ENCODE measurements around the gene FCSK. TPM values are rescaled to one million over a fixed set of nuclear protein-coding genes. Genes with fewer than 3 reads are reported as not detected.

The FCSK gene
- total and polyA plus RNA-seq, 2 of the 13 experiments (the other 11 are each of a cell fraction or from before 2014, with no cell fraction given), result 9.1 to 19.2 TPM

DNA sequence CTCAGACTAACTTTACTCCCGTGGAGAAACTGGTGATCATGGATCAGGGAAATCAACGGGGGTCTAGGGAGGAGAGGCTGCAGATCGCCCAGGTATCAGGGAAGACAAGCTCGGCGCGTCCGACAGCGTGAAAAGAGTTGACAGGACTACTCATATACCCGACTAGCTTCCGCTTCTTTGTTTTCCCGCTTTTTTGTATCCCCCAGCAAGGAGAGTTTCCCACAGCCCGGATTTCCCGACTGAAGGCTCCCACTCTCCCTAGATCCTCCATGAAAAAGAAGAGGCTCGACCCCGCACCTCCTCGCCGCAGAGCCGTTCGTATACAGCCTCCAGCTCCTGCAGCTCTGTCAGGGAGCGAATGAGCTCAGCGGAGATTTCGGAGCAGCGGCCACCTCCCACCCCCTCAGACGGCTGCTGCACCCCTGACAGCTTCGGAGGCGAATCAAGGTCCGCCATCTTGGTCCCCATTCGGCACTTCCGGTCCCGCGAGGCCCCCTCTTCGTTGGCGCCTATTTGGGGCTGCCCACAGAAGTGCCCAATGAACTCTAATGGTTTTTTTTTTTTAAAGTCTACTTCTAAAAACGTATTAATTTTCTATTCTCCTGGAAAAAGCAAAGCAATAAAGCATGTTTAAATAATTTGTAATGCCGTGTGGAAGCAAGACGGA is 68.8 kb downstream of the FCSK start, which contains the start of gene COG4 (continued):
- TF ChIP-seq, protein P1, sequence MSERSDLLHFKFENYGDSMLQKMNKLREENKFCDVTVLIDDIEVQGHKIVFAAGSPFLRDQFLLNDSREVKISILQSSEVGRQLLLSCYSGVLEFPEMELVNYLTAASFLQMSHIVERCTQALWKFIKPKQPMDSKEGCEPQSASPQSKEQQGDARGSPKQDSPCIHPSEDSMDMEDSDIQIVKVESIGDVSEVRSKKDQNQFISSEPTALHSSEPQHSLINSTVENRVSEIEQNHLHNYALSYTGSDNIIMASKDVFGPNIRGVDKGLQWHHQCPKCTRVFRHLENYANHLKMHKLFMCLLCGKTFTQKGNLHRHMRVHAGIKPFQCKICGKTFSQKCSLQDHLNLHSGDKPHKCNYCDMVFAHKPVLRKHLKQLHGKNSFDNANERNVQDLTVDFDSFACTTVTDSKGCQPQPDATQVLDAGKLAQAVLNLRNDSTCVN (CRISPR knock-in tag; IDR thresholded peaks at IDR 0.05; ENCODE audit: borderline replicate concordance), result no peak; the same call in 1 of the 2 replicates
- no peak for TF ChIP-seq AKAP8 (CRISPR knock-in tag; IDR thresholded peaks at IDR 0.05)
- 0 out of 2 replicates have a peak, but pooled peaks have one; percentile 49 for TF ChIP-seq TBX2 (CRISPR knock-in tag; IDR thresholded peaks at IDR 0.05; ENCODE audit: borderline replicate concordance)
- peak; percentile 90 for TF ChIP-seq ZNF670 (CRISPR knock-in tag; IDR thresholded peaks at IDR 0.05; ENCODE audit: borderline replicate concordance)
- TF ChIP-seq ZFP41 (CRISPR knock-in tag; IDR thresholded peaks at IDR 0.05; ENCODE audit: borderline replicate concordance), result no peak
- no peak; the same call in 1 of the 2 replicates for TF ChIP-seq ZNF430 (CRISPR knock-in tag; IDR thresholded peaks at IDR 0.05)
- TF ChIP-seq, protein P2, sequence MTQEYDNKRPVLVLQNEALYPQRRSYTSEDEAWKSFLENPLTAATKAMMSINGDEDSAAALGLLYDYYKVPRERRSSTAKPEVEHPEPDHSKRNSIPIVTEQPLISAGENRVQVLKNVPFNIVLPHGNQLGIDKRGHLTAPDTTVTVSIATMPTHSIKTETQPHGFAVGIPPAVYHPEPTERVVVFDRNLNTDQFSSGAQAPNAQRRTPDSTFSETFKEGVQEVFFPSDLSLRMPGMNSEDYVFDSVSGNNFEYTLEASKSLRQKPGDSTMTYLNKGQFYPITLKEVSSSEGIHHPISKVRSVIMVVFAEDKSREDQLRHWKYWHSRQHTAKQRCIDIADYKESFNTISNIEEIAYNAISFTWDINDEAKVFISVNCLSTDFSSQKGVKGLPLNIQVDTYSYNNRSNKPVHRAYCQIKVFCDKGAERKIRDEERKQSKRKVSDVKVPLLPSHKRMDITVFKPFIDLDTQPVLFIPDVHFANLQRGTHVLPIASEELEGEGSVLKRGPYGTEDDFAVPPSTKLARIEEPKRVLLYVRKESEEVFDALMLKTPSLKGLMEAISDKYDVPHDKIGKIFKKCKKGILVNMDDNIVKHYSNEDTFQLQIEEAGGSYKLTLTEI (CRISPR knock-in tag; conservative IDR thresholded peaks at IDR 0.05), result no peak
- TF ChIP-seq, protein P3, sequence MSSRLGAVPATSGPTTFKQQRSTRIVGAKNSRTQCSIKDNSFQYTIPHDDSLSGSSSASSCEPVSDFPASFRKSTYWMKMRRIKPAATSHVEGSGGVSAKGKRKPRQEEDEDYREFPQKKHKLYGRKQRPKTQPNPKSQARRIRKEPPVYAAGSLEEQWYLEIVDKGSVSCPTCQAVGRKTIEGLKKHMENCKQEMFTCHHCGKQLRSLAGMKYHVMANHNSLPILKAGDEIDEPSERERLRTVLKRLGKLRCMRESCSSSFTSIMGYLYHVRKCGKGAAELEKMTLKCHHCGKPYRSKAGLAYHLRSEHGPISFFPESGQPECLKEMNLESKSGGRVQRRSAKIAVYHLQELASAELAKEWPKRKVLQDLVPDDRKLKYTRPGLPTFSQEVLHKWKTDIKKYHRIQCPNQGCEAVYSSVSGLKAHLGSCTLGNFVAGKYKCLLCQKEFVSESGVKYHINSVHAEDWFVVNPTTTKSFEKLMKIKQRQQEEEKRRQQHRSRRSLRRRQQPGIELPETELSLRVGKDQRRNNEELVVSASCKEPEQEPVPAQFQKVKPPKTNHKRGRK (CRISPR knock-in tag; IDR thresholded peaks at IDR 0.05), result no peak
- peak; percentile 81; the same call in 1 of the 2 replicates for TF ChIP-seq ZNF350 (CRISPR knock-in tag; IDR thresholded peaks at IDR 0.05; ENCODE audit: borderline replicate concordance, low read depth)
- TF ChIP-seq, protein P4, sequence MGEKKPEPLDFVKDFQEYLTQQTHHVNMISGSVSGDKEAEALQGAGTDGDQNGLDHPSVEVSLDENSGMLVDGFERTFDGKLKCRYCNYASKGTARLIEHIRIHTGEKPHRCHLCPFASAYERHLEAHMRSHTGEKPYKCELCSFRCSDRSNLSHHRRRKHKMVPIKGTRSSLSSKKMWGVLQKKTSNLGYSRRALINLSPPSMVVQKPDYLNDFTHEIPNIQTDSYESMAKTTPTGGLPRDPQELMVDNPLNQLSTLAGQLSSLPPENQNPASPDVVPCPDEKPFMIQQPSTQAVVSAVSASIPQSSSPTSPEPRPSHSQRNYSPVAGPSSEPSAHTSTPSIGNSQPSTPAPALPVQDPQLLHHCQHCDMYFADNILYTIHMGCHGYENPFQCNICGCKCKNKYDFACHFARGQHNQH (CRISPR knock-in tag; IDR thresholded peaks at IDR 0.05), result peak; percentile 71; the same call in 1 of the 2 replicates
- TF ChIP-seq ISL2 (CRISPR knock-in tag; IDR thresholded peaks at IDR 0.05), result 0 out of 2 replicates have a peak, but pooled peaks have one; percentile 47
- TF ChIP-seq SP5 (CRISPR knock-in tag; IDR thresholded peaks at IDR 0.05; ENCODE audit: borderline replicate concordance, low read depth), result no peak
- TF ChIP-seq, protein P5, sequence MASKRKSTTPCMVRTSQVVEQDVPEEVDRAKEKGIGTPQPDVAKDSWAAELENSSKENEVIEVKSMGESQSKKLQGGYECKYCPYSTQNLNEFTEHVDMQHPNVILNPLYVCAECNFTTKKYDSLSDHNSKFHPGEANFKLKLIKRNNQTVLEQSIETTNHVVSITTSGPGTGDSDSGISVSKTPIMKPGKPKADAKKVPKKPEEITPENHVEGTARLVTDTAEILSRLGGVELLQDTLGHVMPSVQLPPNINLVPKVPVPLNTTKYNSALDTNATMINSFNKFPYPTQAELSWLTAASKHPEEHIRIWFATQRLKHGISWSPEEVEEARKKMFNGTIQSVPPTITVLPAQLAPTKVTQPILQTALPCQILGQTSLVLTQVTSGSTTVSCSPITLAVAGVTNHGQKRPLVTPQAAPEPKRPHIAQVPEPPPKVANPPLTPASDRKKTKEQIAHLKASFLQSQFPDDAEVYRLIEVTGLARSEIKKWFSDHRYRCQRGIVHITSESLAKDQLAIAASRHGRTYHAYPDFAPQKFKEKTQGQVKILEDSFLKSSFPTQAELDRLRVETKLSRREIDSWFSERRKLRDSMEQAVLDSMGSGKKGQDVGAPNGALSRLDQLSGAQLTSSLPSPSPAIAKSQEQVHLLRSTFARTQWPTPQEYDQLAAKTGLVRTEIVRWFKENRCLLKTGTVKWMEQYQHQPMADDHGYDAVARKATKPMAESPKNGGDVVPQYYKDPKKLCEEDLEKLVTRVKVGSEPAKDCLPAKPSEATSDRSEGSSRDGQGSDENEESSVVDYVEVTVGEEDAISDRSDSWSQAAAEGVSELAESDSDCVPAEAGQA (IDR thresholded peaks at IDR 0.05; ENCODE audit: low read depth), result peak; percentile 77
- TF ChIP-seq, protein P5 (CRISPR knock-in tag; IDR thresholded peaks at IDR 0.05; ENCODE audit: borderline replicate concordance), result no peak
- peak; percentile 64 for TF ChIP-seq JARID2 (CRISPR knock-in tag; IDR thresholded peaks at IDR 0.05; ENCODE audit: insufficient replicate concordance)
- TF ChIP-seq KAT2B (IDR thresholded peaks at IDR 0.05; ENCODE audit: borderline replicate concordance, low read depth, low read length), result no peak

All from HepG2 (cell line).